Kidney tubule cell (primary cell): Measurements from ENCODE around the gene ZC3H7A.
A peak's percentile ranks its signal among the peaks of the same experiment; 100 is the strongest.
"Not testable (repeated sequence)": the region's sequence is repeated elsewhere in the genome, so short reads cannot be mapped to it uniquely, and the experiment has no call there.

ENCODE experiments used
- DNase-seq: peaks from one replicate; pipeline ENCODE4 v3.0.0-alpha.2; 2018; ENCODE audit warnings: low spot score

Gene ZC3H7A

GRCh38 chr16:11799509-11800381, 2.7 kb upstream of the ZC3H7A start:
- no peak for DNase-seq

GRCh38 chr16:11799017-11799381, 1.9 kb upstream of the ZC3H7A start:
- no peak for DNase-seq

- DNase-seq, result peak; percentile 39
Observed at GRCh38 chr16:11797957-11798299, 870 bp upstream of the ZC3H7A start.

- peak; percentile 55 for DNase-seq
Observed at GRCh38 chr16:11796227-11797165, 562 bp downstream of the ZC3H7A start.

GRCh38 chr16:11795887-11796226, 1.2 kb downstream of the ZC3H7A start:
- no peak for DNase-seq

GRCh38 chr16:11794996-11795886, 1.8 kb downstream of the ZC3H7A start:
- no peak for DNase-seq

GRCh38 chr16:11794447-11794846, 2.6 kb downstream of the ZC3H7A start:
- no peak for DNase-seq

GRCh38 chr16:11793840-11794239, 3.2 kb downstream of the ZC3H7A start:
- no peak for DNase-seq

- DNase-seq, result no peak
Observed at GRCh38 chr16:11792410-11793241, 4.4 kb downstream of the ZC3H7A start.

- DNase-seq, result no peak
Observed at GRCh38 chr16:11791144-11791828, 5.8 kb downstream of the ZC3H7A start.

GRCh38 chr16:11788914-11789313, 8.1 kb downstream of the ZC3H7A start:
- DNase-seq, result no peak

GRCh38 chr16:11784980-11785599, 12.0 kb downstream of the ZC3H7A start:
- DNase-seq, result not testable (repeated sequence)

- not testable (repeated sequence) for DNase-seq
Observed at GRCh38 chr16:11784381-11784780, 12.7 kb downstream of the ZC3H7A start.

GRCh38 chr16:11784038-11784369, 13.1 kb downstream of the ZC3H7A start:
- no peak for DNase-seq

- peak; percentile 66 for DNase-seq
Observed at GRCh38 chr16:11783319-11784037, 13.6 kb downstream of the ZC3H7A start.

GRCh38 chr16:11781773-11782172, 15.3 kb downstream of the ZC3H7A start:
- DNase-seq, result peak; percentile 75

GRCh38 chr16:11780991-11781680, 15.9 kb downstream of the ZC3H7A start:
- no peak for DNase-seq

- no peak for DNase-seq
Observed at GRCh38 chr16:11779074-11779473, 18.0 kb downstream of the ZC3H7A start.

- DNase-seq, result no peak
Observed at GRCh38 chr16:11774065-11774626, 22.9 kb downstream of the ZC3H7A start.
